ENCODE data around the gene CPTP.

The CPTP gene

DNA sequence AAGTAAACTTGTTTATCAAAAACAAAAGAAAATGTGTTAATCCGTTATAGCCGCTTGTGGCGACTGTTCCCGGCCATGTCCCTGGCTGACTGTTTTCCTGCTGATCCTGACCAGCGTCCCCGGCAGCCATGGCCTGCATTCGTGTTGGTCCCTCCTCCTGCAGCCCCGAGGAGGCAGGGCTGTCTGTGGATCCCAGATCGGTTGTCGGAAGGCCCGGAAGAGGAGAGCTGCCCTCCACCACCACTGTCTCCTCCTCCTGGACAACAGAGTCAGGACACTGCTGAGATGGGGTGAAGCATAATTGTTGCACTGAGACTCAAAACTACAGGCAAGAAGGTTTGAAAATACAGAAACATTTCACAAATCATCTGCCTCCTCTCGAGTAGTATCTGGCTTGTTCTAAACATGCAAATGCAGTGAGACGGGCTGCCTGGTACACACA, 37.4 kb downstream of the CPTP start:
- Histone ChIP-seq H3K27me3 (ENCODE audit: insufficient read depth, low read length, poor library complexity, severe bottlenecking) (no peaks in the 10 kb centered on the region), H3K4me3 (ENCODE audit: low read length, poor library complexity, severe bottlenecking) (no peak overlapping the region), H3K9me3 (ENCODE audit: insufficient read depth, low read depth, low read length) (no peaks in the 10 kb centered on the region; the same call in 1 of the 2 replicates), H3K4me2 (ENCODE audit: low read depth, low read length, poor library complexity, severe bottlenecking) (no peak overlapping the region), H4K20me1 (ENCODE audit: insufficient read depth, low read length, poor library complexity, severe bottlenecking) (no peaks in the 10 kb centered on the region), H3K36me3 (ENCODE audit: insufficient read depth, low read length) (no peaks in the 10 kb centered on the region), H3K79me2 (ENCODE audit: insufficient read depth, low read length) (no peaks in the 10 kb centered on the region), H3K9ac (ENCODE audit: low read depth, low read length, poor library complexity, severe bottlenecking) (no peak overlapping the region), H2AFZ (ENCODE audit: low read length) (no peak overlapping the region), H3F3A (ENCODE audit: low read depth) (no peaks in the 10 kb centered on the region), H3K4me1 (ENCODE audit: insufficient read depth, low read length, poor library complexity, severe bottlenecking) (no peaks in the 10 kb centered on the region), H3K9me2 (replicated peaks; ENCODE audit: low read depth, low read length) (no peaks in the 10 kb centered on the region)
- TF ChIP-seq, protein P1, sequence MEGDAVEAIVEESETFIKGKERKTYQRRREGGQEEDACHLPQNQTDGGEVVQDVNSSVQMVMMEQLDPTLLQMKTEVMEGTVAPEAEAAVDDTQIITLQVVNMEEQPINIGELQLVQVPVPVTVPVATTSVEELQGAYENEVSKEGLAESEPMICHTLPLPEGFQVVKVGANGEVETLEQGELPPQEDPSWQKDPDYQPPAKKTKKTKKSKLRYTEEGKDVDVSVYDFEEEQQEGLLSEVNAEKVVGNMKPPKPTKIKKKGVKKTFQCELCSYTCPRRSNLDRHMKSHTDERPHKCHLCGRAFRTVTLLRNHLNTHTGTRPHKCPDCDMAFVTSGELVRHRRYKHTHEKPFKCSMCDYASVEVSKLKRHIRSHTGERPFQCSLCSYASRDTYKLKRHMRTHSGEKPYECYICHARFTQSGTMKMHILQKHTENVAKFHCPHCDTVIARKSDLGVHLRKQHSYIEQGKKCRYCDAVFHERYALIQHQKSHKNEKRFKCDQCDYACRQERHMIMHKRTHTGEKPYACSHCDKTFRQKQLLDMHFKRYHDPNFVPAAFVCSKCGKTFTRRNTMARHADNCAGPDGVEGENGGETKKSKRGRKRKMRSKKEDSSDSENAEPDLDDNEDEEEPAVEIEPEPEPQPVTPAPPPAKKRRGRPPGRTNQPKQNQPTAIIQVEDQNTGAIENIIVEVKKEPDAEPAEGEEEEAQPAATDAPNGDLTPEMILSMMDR (conservative IDR thresholded peaks at IDR 0.05; ENCODE audit: low read length), result no peak
- no peak for TF ChIP-seq EZH2phosphoT487 (IDR thresholded peaks at IDR 0.05; ENCODE audit: borderline replicate concordance)

DNA sequence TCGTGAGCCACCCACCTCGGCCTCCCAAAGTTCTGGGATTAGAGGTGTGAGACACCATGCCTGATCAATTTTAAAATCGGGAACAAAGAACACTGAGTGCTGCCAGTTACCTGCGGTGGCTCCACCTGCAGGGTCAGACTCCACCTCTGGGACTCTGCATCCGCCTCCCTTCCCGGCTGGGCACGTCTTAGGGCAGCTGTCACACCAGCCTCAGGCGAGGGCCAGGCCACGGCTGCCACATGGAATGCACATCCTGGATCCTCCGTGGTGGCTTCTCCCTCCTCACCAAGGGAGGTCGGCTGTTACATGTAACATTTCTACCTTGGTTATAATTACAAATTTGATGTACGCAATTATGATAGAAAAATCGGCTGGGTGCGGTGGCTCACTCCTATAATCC, 39.7 kb downstream of the CPTP start:
- Histone ChIP-seq H3K9ac (ENCODE audit: low read depth, low read length, poor library complexity, severe bottlenecking) (no peak overlapping the region), H3K4me3 (ENCODE audit: low read length, poor library complexity, severe bottlenecking) (no peak overlapping the region), H3K79me2 (ENCODE audit: insufficient read depth, low read length) (no peaks in the 10 kb centered on the region), H3K36me3 (ENCODE audit: insufficient read depth, low read length) (no peaks in the 10 kb centered on the region), H3K9me2 (replicated peaks; ENCODE audit: low read depth, low read length) (no peaks in the 10 kb centered on the region), H3K9me3 (ENCODE audit: insufficient read depth, low read depth, low read length) (no peaks in the 10 kb centered on the region; the same call in 1 of the 2 replicates), H3K4me1 (ENCODE audit: insufficient read depth, low read length, poor library complexity, severe bottlenecking) (no peaks in the 10 kb centered on the region), H3F3A (ENCODE audit: low read depth) (no peaks in the 10 kb centered on the region), H3K27me3 (ENCODE audit: insufficient read depth, low read length, poor library complexity, severe bottlenecking) (no peaks in the 10 kb centered on the region), H2AFZ (ENCODE audit: low read length) (no peak overlapping the region), H3K4me2 (ENCODE audit: low read depth, low read length, poor library complexity, severe bottlenecking) (no peak overlapping the region), H4K20me1 (ENCODE audit: insufficient read depth, low read length, poor library complexity, severe bottlenecking) (no peaks in the 10 kb centered on the region)
- TF ChIP-seq, protein P1 (conservative IDR thresholded peaks at IDR 0.05; ENCODE audit: low read length), result no peak
- no peak for TF ChIP-seq EZH2phosphoT487 (IDR thresholded peaks at IDR 0.05; ENCODE audit: borderline replicate concordance)

DNA sequence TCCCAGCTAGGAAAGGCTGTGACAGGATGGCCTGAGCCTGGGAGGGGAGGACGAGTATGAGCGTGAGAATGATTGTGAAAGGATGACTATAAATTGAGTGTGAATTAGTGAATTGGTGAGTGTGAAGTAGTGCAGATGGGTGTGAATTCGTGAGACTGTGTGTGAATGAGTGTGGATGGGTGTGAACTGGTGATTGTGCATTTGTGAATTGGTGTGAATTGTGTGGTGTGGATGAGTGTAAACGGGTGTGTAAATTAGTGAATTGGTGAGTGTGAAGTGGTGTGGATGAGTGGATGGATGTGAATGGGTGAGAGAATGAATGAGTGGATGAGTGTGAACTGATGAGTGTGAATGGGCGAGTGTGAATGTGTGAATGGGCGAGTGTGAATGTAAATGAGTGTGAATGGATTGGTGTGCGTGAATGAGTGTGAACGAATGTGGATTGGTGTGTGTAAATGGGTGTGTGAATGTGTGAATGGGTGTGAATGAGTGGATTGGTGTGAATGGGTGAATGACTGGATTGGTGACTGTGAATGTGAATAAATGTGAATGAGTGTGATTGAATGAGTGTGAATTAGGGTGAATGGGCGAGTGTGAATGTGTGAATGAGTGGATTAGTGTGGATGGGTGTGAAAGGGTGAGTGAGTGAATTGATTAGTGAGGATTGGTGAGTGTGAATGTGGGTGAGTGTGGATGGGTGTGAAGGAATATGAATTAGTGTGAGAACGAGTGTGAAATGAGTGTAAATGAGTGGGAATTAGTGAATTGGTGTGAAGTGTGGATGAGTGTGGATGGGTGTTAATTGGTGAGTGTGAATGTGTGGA, 41.5 kb downstream of the CPTP start:
- Histone ChIP-seq H3K4me3 (ENCODE audit: low read length, poor library complexity, severe bottlenecking) (no peak overlapping the region), H4K20me1 (ENCODE audit: insufficient read depth, low read length, poor library complexity, severe bottlenecking) (peaks cover 5% of the 10 kb centered on the region), H3F3A (ENCODE audit: low read depth) (no peaks in the 10 kb centered on the region), H2AFZ (ENCODE audit: low read length) (no peak overlapping the region), H3K9me2 (replicated peaks; ENCODE audit: low read depth, low read length) (no peaks in the 10 kb centered on the region), H3K9me3 (ENCODE audit: insufficient read depth, low read depth, low read length) (no peaks in the 10 kb centered on the region; the same call in 1 of the 2 replicates), H3K9ac (ENCODE audit: low read depth, low read length, poor library complexity, severe bottlenecking) (no peak overlapping the region), H3K4me2 (ENCODE audit: low read depth, low read length, poor library complexity, severe bottlenecking) (no peak overlapping the region), H3K79me2 (ENCODE audit: insufficient read depth, low read length) (no peaks in the 10 kb centered on the region), H3K27me3 (ENCODE audit: insufficient read depth, low read length, poor library complexity, severe bottlenecking) (no peaks in the 10 kb centered on the region), H3K36me3 (ENCODE audit: insufficient read depth, low read length) (no peaks in the 10 kb centered on the region), H3K4me1 (ENCODE audit: insufficient read depth, low read length, poor library complexity, severe bottlenecking) (peaks cover 3% of the 10 kb centered on the region)
- TF ChIP-seq EZH2phosphoT487 (IDR thresholded peaks at IDR 0.05; ENCODE audit: borderline replicate concordance), result no peak
- TF ChIP-seq, protein P1 (conservative IDR thresholded peaks at IDR 0.05; ENCODE audit: low read length), result no peak
